GM12801 (cell line): ENCODE data around the gene PODN.

Source experiments
- CTCF ChIP-seq: IDR thresholded peaks from one replicate; pipeline ENCODE4 v1.5.1; 2011; ENCODE audit warnings: control low read depth; ENCODE audit not compliant: insufficient read length; ENCODE audit errors: extremely low read depth

PODN gene, protein sequence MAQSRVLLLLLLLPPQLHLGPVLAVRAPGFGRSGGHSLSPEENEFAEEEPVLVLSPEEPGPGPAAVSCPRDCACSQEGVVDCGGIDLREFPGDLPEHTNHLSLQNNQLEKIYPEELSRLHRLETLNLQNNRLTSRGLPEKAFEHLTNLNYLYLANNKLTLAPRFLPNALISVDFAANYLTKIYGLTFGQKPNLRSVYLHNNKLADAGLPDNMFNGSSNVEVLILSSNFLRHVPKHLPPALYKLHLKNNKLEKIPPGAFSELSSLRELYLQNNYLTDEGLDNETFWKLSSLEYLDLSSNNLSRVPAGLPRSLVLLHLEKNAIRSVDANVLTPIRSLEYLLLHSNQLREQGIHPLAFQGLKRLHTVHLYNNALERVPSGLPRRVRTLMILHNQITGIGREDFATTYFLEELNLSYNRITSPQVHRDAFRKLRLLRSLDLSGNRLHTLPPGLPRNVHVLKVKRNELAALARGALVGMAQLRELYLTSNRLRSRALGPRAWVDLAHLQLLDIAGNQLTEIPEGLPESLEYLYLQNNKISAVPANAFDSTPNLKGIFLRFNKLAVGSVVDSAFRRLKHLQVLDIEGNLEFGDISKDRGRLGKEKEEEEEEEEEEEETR

DNA sequence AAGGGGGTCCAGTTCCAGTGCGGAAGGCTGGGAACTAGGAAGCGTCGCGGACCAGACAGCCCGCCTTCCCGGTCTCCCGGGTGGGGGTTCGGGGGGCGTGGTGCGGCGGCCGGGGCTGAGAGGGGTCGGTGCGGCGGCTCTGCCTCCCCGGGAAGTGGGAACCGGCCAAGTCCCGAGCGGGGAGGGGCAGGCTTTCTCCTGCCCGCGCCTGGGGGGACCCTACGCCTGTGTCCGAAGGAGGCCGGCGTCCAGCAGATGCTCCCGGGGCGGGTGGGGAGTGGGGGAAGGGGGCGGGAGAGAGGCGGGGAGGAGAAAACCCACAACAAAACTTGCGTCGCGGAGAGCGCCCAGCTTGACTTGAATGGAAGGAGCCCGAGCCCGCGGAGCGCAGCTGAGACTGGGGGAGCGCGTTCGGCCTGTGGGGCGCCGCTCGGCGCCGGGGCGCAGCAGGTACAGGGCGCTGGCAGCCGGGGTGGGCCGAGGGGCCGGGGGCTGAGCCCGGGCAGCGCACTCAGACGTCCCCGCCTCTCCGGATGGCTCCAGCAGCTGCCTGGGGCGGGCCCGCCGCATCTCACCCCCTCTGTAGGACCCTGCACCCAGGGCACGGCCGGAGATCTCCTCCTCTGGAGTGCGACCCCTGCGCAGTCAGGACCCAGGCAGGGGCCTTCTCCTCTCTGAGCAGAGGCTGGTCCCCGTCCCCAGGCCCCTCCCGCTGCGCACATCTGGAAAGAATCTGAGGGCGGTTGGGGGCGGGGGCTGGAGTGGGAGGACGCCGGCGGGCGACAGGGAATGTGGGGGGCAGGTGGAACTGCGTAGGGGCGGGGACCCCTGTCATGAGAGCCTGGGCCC is at the start of gene PODN:
PODN (plus strand) TSS at position 355 of the 849 bp plus-strand sequence. CDS start 7,643 bp downstream, outside the sequence.
- TF ChIP-seq CTCF, result no peak

- no peak for TF ChIP-seq CTCF
These were observed 47.1 kb upstream of the PODN start for GRCh38 chr1:53014791-53015507.

DNA sequence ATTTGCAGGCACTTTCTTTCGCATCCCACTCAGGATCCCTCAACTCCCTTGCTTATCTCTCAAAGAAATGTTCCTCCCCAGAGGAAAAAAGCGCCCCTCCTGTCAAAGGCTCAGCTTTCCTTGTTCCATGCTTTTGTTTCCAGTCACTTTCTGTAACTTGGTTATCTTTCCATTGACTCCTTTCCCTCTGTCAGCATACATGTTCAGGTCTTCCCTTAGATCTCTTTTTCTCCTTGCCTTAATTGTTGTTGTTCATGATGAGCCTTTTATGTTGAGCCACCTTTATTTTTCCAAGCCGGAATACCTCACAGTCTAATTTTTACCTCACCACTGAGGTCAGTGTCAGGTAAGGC is 46.5 kb upstream of the PODN start:
- TF ChIP-seq CTCF, result no peak

DNA sequence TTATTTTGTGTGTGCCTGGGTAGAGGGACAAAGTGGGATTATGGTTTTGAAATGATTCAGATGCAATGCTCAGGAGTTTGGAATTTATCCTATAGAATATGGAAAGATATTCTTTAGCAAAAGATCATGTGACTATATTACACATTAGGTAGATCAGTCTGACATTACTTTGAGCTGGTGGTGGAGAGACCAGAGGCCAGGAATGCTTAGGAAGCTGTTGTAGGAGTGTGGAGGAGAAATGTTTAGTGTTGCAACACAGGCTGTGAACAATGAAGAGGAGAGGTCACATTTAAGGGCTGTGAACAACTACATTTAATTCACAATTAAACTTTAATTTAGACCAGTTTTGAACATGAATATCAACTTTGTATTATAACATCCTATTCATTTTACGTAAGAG is 45.3 kb upstream of the PODN start:
- TF ChIP-seq CTCF, result no peak

- TF ChIP-seq CTCF, result no peak
These were observed 41.4 kb upstream of the PODN start for GRCh38 chr1:53020588-53020987.

- no peak for TF ChIP-seq CTCF
These were observed 39.8 kb upstream of the PODN start for GRCh38 chr1:53022179-53022578.

DNA sequence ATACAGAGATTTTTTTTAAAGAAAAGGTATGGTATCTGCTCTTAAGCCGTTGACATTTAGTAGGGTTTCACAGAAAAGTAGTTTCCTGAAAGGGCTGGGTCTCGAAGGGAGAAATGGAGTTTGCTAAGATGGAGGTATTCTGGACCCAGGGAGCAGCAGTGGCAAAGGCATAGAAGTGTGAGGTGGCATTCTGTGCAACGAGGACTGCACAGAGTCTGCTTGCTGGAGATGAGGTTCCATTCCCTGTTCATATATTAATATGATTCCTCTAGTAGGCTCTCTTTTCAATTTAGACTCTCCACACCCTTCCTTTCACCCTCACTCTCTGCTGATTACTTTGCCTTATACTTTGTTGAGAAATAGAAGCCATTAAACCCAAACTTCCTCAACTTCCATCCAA is 38.5 kb upstream of the PODN start:
- TF ChIP-seq CTCF, result no peak
